Globus pallidus (tissue), 1 donor: ENCODE results near the gene CCSER2.

Source experiments
- DNase-seq: peaks from one replicate; pipeline ENCODE4 v3.0.0-alpha.2; 2015; ENCODE audit warnings: low spot score

Gene CCSER2

GRCh38 chr10:84348860-84349259 is 20.5 kb downstream of the CCSER2 start:
- no peak for DNase-seq

GRCh38 chr10:84352251-84352842 is 24.0 kb downstream of the CCSER2 start:
- DNase-seq = peak; percentile 55

GRCh38 chr10:84353052-84353803 is 24.8 kb downstream of the CCSER2 start:
- DNase-seq = no peak

- DNase-seq = no peak
Observed at GRCh38 chr10:84354623-84355022, 26.2 kb downstream of the CCSER2 start.

GRCh38 chr10:84355106-84355505 is 26.7 kb downstream of the CCSER2 start:
- DNase-seq = no peak

- DNase-seq = no peak
Observed at GRCh38 chr10:84356928-84357327, 28.5 kb downstream of the CCSER2 start.

GRCh38 chr10:84358743-84359142 is 30.4 kb downstream of the CCSER2 start:
- DNase-seq = no peak

- DNase-seq = no peak
Observed at GRCh38 chr10:84360637-84361365, 32.4 kb downstream of the CCSER2 start.

- no peak for DNase-seq
Observed at GRCh38 chr10:84365335-84365881, 37.0 kb downstream of the CCSER2 start.

GRCh38 chr10:84366041-84366440 is 37.7 kb downstream of the CCSER2 start:
- DNase-seq = no peak

- no peak for DNase-seq
Observed at GRCh38 chr10:84367256-84367655, 38.9 kb downstream of the CCSER2 start.

GRCh38 chr10:84368828-84369227 is 40.4 kb downstream of the CCSER2 start:
- no peak for DNase-seq

GRCh38 chr10:84370283-84370682 is 41.9 kb downstream of the CCSER2 start:
- no peak for DNase-seq

GRCh38 chr10:84371944-84372343 is 43.6 kb downstream of the CCSER2 start:
- no peak for DNase-seq

- no peak for DNase-seq
Observed at GRCh38 chr10:84373000-84373399, 44.6 kb downstream of the CCSER2 start.

GRCh38 chr10:84374455-84374854 is 46.1 kb downstream of the CCSER2 start:
- no peak for DNase-seq

- DNase-seq = peak; percentile 61
Observed at GRCh38 chr10:84375011-84375410, 46.6 kb downstream of the CCSER2 start.

- no peak for DNase-seq
Observed at GRCh38 chr10:84375881-84376280, 47.5 kb downstream of the CCSER2 start.

GRCh38 chr10:84388148-84388547 is 59.8 kb downstream of the CCSER2 start:
- no peak for DNase-seq

- no peak for DNase-seq
Observed at GRCh38 chr10:84390364-84390763, 62.0 kb downstream of the CCSER2 start.

- peak; percentile 83 for DNase-seq
Observed at GRCh38 chr10:84391326-84391725, 62.9 kb downstream of the CCSER2 start.

GRCh38 chr10:84392181-84392580 is 63.8 kb downstream of the CCSER2 start:
- DNase-seq = no peak

- DNase-seq = no peak
Observed at GRCh38 chr10:84395581-84395980, 67.2 kb downstream of the CCSER2 start.
